Neutrophil (primary cell): Measurements from ENCODE around the gene AEBP2.
"Not testable (repeated sequence)": the region's sequence is repeated elsewhere in the genome, so short reads cannot be mapped to it uniquely, and the experiment has no call there.

ENCODE experiments used
- H3K27ac ChIP-seq: fragments of 200-600 bp; sonication (generic); 2 replicates; pipeline ENCODE4 v1.5.1; 2016; ENCODE audit warnings: mild to moderate bottlenecking, moderate library complexity
- H3K27me3 ChIP-seq: fragments of 200-600 bp; sonication (generic); 2 replicates; pipeline ENCODE4 v1.6.0; 2016; ENCODE audit warnings: mild to moderate bottlenecking
- H3K36me3 ChIP-seq: fragments of 200-600 bp; sonication (generic); 2 replicates; pipeline ENCODE4 v1.5.1; 2017
- H3K4me1 ChIP-seq, 2 experiments: fragments of 200-600 bp in 1 of 2; sonication (generic) in 1 of 2; 1 replicate in 1 of 2; 2 replicates in 1 of 2; pipeline versions ENCODE4 v1.5.1 to v1.6.1; 2013 to 2016; ENCODE audit warnings: low read depth in 1 of 2, low read length in 1 of 2, mild to moderate bottlenecking in 1 of 2, moderate library complexity in 1 of 2; ENCODE audit not compliant: control insufficient read depth in 1 of 2, insufficient read depth in 1 of 2
- H3K4me3 ChIP-seq, 2 experiments: fragments of 200-600 bp in 1 of 2; sonication (generic) in 1 of 2; 1 replicate in 1 of 2; 2 replicates in 1 of 2; pipeline ENCODE4 v1.5.1; 2013 to 2016; ENCODE audit warnings: low read depth in 1 of 2, low read length in 1 of 2, mild to moderate bottlenecking in 1 of 2, moderate library complexity in 1 of 2
- H3K9me3 ChIP-seq: fragments of 200-600 bp; sonication (generic); 2 replicates; pipeline ENCODE4 v1.5.1; 2016
- CTCF ChIP-seq: fragments of 200-600 bp; sonication (generic); IDR thresholded peaks from 2 replicates; pipeline ENCODE4 v1.5.1; 2016; ENCODE audit warnings: antibody characterized with exemption

AEBP2 gene

GRCh38 chr12:19545301-19545700, 106.0 kb downstream of the AEBP2 start:
- no peak overlapping the region for H3K27ac ChIP-seq
- no peaks in the 10 kb centered on the region for H3K36me3 ChIP-seq
- TF ChIP-seq CTCF: no peak
- no peaks in the 10 kb centered on the region for H3K27me3 ChIP-seq
- no peaks in the 10 kb centered on the region for H3K9me3 ChIP-seq
- no peak overlapping the region for H3K4me3 ChIP-seq
- no peaks in the 10 kb centered on the region for H3K4me1 ChIP-seq

- H3K9me3 ChIP-seq: no peaks in the 10 kb centered on the region
- H3K4me1 ChIP-seq: no peaks in the 10 kb centered on the region
- H3K4me3 ChIP-seq: no peak overlapping the region
- TF ChIP-seq CTCF: no peak
- no peaks in the 10 kb centered on the region for H3K36me3 ChIP-seq
- no peaks in the 10 kb centered on the region for H3K27me3 ChIP-seq
- H3K27ac ChIP-seq: no peak overlapping the region
Measured at GRCh38 chr12:19546027-19546426, 106.7 kb downstream of the AEBP2 start.

- Histone ChIP-seq H3K27ac (no peak overlapping the region), H3K4me3 (no peak overlapping the region), H3K4me1 (no peaks in the 10 kb centered on the region), H3K36me3 (no peaks in the 10 kb centered on the region), H3K9me3 (no peaks in the 10 kb centered on the region), H3K27me3 (no peaks in the 10 kb centered on the region)
- no peak for TF ChIP-seq CTCF
Measured at GRCh38 chr12:19546611-19547162, 107.4 kb downstream of the AEBP2 start.

GRCh38 chr12:19547271-19547671, 108.0 kb downstream of the AEBP2 start:
- Histone ChIP-seq H3K4me3 (no peak overlapping the region), H3K27me3 (no peaks in the 10 kb centered on the region), H3K4me1 (no peaks in the 10 kb centered on the region), H3K27ac (no peak overlapping the region), H3K36me3 (no peaks in the 10 kb centered on the region), H3K9me3 (no peaks in the 10 kb centered on the region)
- TF ChIP-seq CTCF: no peak

- Histone ChIP-seq H3K4me1 (no peaks in the 10 kb centered on the region), H3K27ac (no peak overlapping the region), H3K9me3 (no peaks in the 10 kb centered on the region), H3K36me3 (no peaks in the 10 kb centered on the region), H3K4me3 (no peak overlapping the region), H3K27me3 (no peaks in the 10 kb centered on the region)
- no peak for TF ChIP-seq CTCF
Measured at GRCh38 chr12:19548834-19549233, 109.5 kb downstream of the AEBP2 start.

GRCh38 chr12:19550626-19551025, 111.3 kb downstream of the AEBP2 start:
- Histone ChIP-seq H3K9me3 (no peaks in the 10 kb centered on the region), H3K4me1 (no peaks in the 10 kb centered on the region), H3K4me3 (no peak overlapping the region), H3K27ac (no peak overlapping the region), H3K36me3 (no peaks in the 10 kb centered on the region), H3K27me3 (no peaks in the 10 kb centered on the region)
- no peak for TF ChIP-seq CTCF

- not testable (repeated sequence) for H3K4me1 ChIP-seq, H3K9me3 ChIP-seq, H3K4me3 ChIP-seq, H3K27me3 ChIP-seq, H3K36me3 ChIP-seq, H3K27ac ChIP-seq
Measured at GRCh38 chr12:19552441-19553097, 113.3 kb downstream of the AEBP2 start.
